Muscle of back (tissue), 11 donors: ENCODE results near the gene ZACN. TPM values are rescaled to one million over a fixed set of nuclear protein-coding genes. Genes with fewer than 3 reads are reported as not detected.

Experiments
- DNase-seq, 3 donors: peaks; one replicate each; pipeline versions ENCODE4 v3.0.0 to v3.0.0-alpha.2; 2013
- polyA plus RNA-seq, 10 donors: library from polyadenylated mRNA; unstranded; fragments of 120-200 nt; gene quantifications; one replicate each; pipeline ENCODE4 v1.2.1, GENCODE V29; 2013; ENCODE audit not compliant: insufficient read length in 10 of 10

ZACN gene
- polyA plus RNA-seq, 10 donors: 1.7 to 17.8 (median 6.9) TPM

DNA sequence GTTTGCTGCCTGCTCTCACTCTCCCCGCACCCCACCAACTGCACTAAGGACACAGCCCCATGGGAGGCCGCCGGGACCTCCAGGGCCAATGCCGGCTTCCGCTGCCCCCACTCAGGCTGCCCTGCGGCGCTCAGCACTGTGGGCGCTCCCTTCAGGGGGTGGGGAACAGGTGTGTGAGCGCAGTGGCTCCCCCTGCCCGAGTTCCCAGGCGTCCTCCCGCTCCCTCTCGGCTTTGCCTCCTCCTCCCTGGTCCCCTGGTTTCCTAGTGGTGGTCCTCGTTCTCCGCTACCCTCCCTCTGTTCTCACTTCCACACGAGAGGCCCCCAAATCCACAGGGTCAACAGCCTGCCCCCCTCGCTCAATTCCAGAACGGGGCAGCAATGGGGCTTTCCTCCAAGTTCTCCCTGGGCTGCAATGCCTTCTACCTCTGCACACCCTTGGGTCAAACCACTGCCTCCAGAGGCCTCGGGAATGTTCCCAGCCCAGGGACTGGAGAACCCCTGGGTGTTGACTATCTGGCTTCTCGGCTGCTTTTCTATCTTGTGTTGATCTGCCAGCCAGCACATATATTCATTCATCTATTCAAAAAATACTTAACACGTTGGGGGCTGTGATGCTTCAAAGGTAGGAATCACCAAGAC is 52.2 kb downstream of the ZACN start:
- DNase-seq: no peak

DNA sequence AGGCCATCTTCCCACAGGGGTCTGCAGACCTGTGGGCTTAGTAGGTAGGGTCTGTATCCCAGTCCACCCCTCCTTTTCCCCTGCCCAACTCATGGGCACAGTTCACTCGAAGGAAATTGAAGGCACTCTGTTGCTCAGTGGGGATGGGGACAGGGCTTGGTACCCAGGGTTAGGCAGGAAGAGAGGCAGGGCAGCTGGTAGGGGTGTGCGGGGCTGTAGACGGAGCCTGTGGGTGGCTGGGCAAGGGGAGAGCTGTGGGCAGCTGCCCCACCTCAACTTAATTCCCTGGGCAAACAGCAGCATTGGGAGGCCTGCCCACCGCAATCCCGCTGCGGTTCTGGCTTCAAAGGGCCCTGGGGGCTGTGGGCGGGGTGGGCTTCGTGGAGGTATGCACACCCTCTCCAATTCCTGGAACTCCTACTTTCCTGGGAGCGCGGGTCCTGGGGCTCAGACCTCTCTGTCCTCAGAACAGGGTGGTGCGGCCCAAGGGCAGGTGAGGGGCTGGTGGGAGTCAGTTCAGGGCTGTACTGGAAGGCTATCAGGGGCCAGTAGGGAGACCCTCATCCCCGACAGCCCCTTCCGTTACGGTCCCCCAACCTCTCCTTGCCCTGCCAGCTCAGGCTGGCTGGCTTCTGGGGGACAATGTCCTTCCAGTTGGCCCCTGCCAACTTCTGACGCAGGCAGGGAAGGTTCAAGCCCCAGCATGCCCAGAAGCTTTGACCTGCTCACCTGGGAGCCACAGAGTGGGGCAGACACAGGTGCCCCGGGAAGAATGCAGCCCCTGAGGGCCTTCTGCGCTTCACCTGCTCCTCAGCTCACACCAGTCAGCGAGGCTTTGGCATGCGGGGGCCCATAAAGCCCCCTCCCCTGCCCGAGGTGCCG is 53.0 kb downstream of the ZACN start:
- no peak for DNase-seq

Other genes with a start within 250 kb of the ZACN start
- gene UNC13D, start 234.8 kb upstream of the ZACN start, polyA plus RNA-seq: 1 to 10 TPM; 2.5 to 6.8 (median 4.3) TPM
- 10 to 100 TPM; 46.3 to 57.8 (median 51.4) TPM for gene WBP2, start 223.8 kb upstream of the ZACN start, polyA plus RNA-seq
- gene TRIM47, start 200.6 kb upstream of the ZACN start, polyA plus RNA-seq: 10 to 100 TPM; 15.3 to 27.2 (median 21.3) TPM
- gene TRIM65, start 182.2 kb upstream of the ZACN start, polyA plus RNA-seq: 10 to 100 TPM in 9 of 10 donors, 1 to 10 TPM in 1; 9.2 to 20.8 (median 13.9) TPM
- 10 to 100 TPM; 52.9 to 67.8 (median 63.9) TPM for gene MRPL38, start 174.3 kb upstream of the ZACN start, polyA plus RNA-seq
- 1 to 10 TPM; 3.1 to 7.9 (median 6.2) TPM for gene FBF1, start 138.1 kb upstream of the ZACN start, polyA plus RNA-seq
- gene ACOX1, start 100.0 kb upstream of the ZACN start, polyA plus RNA-seq: 10 to 100 TPM; 14.2 to 22.4 (median 18.5) TPM
- 10 to 100 TPM in 9 of 10 donors, 1 to 10 TPM in 1; 8.5 to 20.2 (median 14.0) TPM for gene TEN1, start 99.9 kb upstream of the ZACN start, polyA plus RNA-seq
- 10 to 100 TPM in 1 of 10 donors, 1 to 10 TPM in 9; 3.9 to 12.1 (median 7.1) TPM for gene CDK3, start 78.3 kb upstream of the ZACN start, polyA plus RNA-seq
- 10 to 100 TPM in 2 of 10 donors, under 1 TPM in 7, not detected in 1; 0.11 to 12.4 (median 0.18) TPM for gene EVPL, start 51.9 kb upstream of the ZACN start, polyA plus RNA-seq
- 10 to 100 TPM; 62.0 to 92.5 (median 78.8) TPM for gene SRP68, start 6.7 kb upstream of the ZACN start, polyA plus RNA-seq
- gene GALR2, start 4.4 kb upstream of the ZACN start, polyA plus RNA-seq: not detected
- gene EXOC7, start 24.6 kb downstream of the ZACN start, polyA plus RNA-seq: 100 to 1,000 TPM in 1 of 10 donors, 10 to 100 TPM in 9; 63.9 to 103 (median 82.0) TPM
- under 1 TPM in 7 of 10 donors, not detected in 3; 0.05 to 0.41 (median 0.12) TPM for gene FOXJ1, start 62.1 kb downstream of the ZACN start, polyA plus RNA-seq
- gene RNF157, start 161.3 kb downstream of the ZACN start, polyA plus RNA-seq: 10 to 100 TPM in 5 of 10 donors, 1 to 10 TPM in 5; 5.6 to 15.7 (median 9.8) TPM
- 10 to 100 TPM; 11.9 to 20.7 (median 16.8) TPM for gene UBALD2, start 186.2 kb downstream of the ZACN start, polyA plus RNA-seq
- gene QRICH2, start 229.1 kb downstream of the ZACN start, polyA plus RNA-seq: 1 to 10 TPM; 2.1 to 4.7 (median 3.4) TPM